Activated CD8-positive, alpha-beta memory T cell treated with anti-CD3 and anti-CD28 coated beads, Interleukin-2, amount 10 ng/mL, durations not matched to agents 7 days and 5 days (primary cell): Measurements from ENCODE around the gene OR4D11. TPM values are rescaled to one million over a fixed set of nuclear protein-coding genes. Genes with fewer than 3 reads are reported as not detected.
A peak's percentile ranks its signal among the peaks of the same experiment; 100 is the strongest.
"Not testable (repeated sequence)": the region's sequence is repeated elsewhere in the genome, so short reads cannot be mapped to it uniquely, and the experiment has no call there.

Experiments
- ATAC-seq: fragments of 150-1000 bp; cut with Tn5 transposase; one replicate; pipeline ENCODE4 v1.10.0; 2021; ENCODE audit warnings: moderate library complexity
- CTCF ChIA-PET: fragments of 350-600 bp; sonication (Branson Sonifier 250); formaldehyde crosslinking; loops from one replicate; lab custom pipeline; 2021; ENCODE audit warnings: antibody characterized with exemption; lab: Charles Lee
- DNase-seq: peaks from one replicate; pipeline ENCODE4 v3.0.0-alpha.2; 2020
- H3K27ac Mint-ChIP-seq: one replicate; pipeline ENCODE4 v1.8.0; 2021; ENCODE audit warnings: mild to moderate bottlenecking, mixed read lengths
- H3K27me3 Mint-ChIP-seq: one replicate; pipeline ENCODE4 v1.8.0; 2021; ENCODE audit warnings: mixed read lengths
- H3K36me3 Mint-ChIP-seq: one replicate; pipeline ENCODE4 v1.8.0; 2021; ENCODE audit warnings: mild to moderate bottlenecking, mixed read lengths
- H3K4me1 Mint-ChIP-seq: one replicate; pipeline ENCODE4 v1.8.0; 2021; ENCODE audit warnings: mixed read lengths
- H3K4me3 Mint-ChIP-seq: one replicate; pipeline ENCODE4 v1.8.0; 2021; ENCODE audit warnings: mild to moderate bottlenecking, moderate library complexity, mixed read lengths
- H3K9me3 Mint-ChIP-seq: one replicate; pipeline ENCODE4 v1.8.0; 2022; ENCODE audit warnings: low read depth, mixed read lengths
- total RNA-seq, 2 experiments: library from RNA; stranded (reverse); gene quantifications; one replicate each; pipeline ENCODE4 v1.2.3, GENCODE V29; 2021

Gene OR4D11
- total RNA-seq, 2 experiments from 2014 or later = not detected

DNA sequence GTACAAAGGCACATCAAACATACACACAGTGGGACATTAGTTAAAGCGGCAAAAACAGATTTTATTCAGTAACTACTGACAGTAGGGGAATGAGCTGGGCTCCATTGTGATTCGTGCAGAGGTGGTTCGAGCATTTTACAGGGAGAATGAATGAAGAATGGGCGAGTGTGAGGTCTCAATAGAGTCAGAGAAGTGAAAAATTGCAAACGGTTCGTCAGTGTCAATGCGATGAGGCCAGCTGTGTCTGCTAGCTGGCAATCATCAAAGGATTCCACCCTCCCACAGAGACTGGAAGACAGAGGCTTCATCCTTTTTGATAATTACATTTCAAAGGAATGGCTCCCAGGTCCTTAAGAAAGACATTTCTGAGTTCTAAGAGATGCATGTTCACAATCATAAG, 25.3 kb downstream of the OR4D11 start:
- Mint-ChIP-seq H3K4me3 (no peak overlapping the region), H3K27ac (no peak overlapping the region), H3K4me1 (no peaks in the 10 kb centered on the region), H3K36me3 (no peaks in the 10 kb centered on the region), H3K9me3 (no peaks in the 10 kb centered on the region), H3K27me3 (peaks cover 18% of the 10 kb centered on the region)
- DNase-seq (no peak), ATAC-seq (no peak)
- CTCF ChIA-PET = interaction anchor here (0.6 to 1.4 kb wide), 4 partner anchors 9 to 45 kb away, joined by 3 to 7 read pairs (median 3); no protein-coding TSS in a partner anchor

DNA sequence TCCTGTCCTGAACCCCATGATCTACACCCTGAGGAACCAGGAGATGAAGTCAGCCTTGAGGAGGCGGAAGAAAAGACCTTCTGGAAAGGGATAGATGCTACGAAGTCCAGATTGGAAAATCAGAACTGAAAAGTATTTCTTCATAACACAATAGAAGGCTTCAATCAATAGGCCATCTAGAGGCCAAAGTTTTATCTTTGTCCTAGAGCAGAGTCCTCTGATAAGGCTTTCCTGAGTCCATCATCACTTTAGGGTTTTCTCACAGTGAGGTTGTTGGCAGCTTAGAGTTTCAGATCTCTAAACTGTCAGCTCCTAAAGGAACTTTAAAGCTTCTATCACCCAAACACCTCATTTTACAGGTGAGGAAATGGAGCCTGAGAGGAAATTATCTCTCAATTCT, 29.2 kb downstream of the OR4D11 start:
- CTCF ChIA-PET = no interaction called here
- Mint-ChIP-seq H3K4me1 (peaks cover 6% of the 10 kb centered on the region), H3K36me3 (no peaks in the 10 kb centered on the region), H3K27me3 (peaks cover 3% of the 10 kb centered on the region), H3K4me3 (no peak overlapping the region), H3K9me3 (no peaks in the 10 kb centered on the region), H3K27ac (no peak overlapping the region)
- ATAC-seq = no peak
- no peak for DNase-seq

DNA sequence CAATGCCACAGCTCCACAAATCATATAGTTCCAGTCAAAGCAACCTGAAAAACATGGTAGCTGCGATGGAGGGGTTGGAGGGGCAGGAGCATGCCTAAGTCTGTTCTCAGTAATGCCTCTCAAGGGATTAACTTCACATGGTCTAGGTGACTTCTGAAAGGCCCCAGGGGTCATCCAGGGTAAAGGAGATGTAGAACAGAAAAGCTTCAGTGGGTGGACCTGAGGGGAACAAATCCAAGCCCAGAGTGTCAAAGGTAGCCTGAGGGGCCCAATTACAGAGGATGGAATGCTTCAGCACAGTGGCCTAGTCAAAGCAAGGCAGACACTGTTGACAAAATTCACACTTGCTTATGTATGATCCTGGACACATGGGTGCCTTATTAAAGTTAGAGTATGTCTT, 31.3 kb downstream of the OR4D11 start:
- no peak for ATAC-seq
- Mint-ChIP-seq H3K4me1 (peaks cover 10% of the 10 kb centered on the region), H3K9me3 (no peaks in the 10 kb centered on the region), H3K4me3 (no peak overlapping the region), H3K27me3 (no peaks in the 10 kb centered on the region), H3K36me3 (no peaks in the 10 kb centered on the region), H3K27ac (no peak overlapping the region)
- DNase-seq = no peak
- CTCF ChIA-PET = no interaction called here

DNA sequence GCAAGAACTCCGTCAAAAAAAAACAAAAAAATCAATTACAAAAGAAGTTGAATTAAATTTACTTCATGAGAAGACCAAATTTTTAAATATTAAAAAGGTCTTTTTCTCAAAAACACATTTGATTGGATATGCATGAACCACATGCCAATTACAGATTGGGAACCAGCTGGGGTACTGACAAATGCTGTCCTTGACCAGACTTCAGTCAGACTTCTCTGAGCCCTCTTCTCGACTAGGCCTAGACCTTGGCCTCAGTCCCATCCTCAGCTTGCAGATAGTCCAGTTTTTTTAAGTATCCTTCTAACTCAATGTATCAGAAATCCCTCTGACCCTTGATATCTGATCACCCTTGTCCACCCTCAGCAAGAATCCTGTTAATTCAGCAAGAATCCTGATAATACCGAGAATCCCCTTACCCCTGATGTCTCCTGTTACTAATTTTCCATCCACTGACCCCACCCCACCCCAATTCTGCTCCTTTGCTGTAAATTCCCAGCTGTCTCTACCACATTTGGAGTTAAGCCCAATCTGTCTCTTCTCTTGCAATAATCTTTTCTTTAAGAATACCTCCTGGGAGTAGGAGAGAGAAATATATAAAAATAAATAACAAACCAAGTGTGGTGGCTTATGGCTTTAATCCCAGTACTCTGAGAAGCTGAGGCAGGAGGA, 38.9 kb downstream of the OR4D11 start:
- CTCF ChIA-PET = no interaction called here
- Mint-ChIP-seq H3K4me1 (peaks cover 9% of the 10 kb centered on the region), H3K4me3 (no peak overlapping the region), H3K36me3 (no peaks in the 10 kb centered on the region), H3K9me3 (no peaks in the 10 kb centered on the region), H3K27me3 (peaks cover 5% of the 10 kb centered on the region), H3K27ac (no peak overlapping the region)
- no peak for ATAC-seq
- peak; percentile 16 for DNase-seq

DNA sequence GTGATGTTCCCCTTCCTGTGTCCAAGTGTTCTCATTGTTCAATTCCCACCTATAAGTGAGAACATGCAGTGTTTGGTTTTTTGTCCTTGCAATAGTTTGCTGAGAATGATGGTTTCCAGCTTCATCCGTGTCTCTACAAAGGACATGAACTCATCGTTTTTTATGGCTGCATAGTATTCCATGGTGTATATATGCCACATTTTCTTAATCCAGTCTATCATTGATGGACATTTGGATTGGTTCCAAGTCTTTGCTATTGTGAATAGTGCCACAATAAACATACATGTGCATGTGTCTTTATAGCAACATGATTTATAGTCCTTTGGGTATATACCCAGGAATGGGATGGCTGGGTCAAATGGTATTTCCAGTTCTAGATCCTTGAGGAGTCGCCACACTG, 40.3 kb downstream of the OR4D11 start:
- H3K27me3 Mint-ChIP-seq, DNase-seq, H3K27ac Mint-ChIP-seq, CTCF ChIA-PET, H3K4me3 Mint-ChIP-seq, H3K9me3 Mint-ChIP-seq, ATAC-seq, H3K4me1 Mint-ChIP-seq, H3K36me3 Mint-ChIP-seq: not testable (repeated sequence)

DNA sequence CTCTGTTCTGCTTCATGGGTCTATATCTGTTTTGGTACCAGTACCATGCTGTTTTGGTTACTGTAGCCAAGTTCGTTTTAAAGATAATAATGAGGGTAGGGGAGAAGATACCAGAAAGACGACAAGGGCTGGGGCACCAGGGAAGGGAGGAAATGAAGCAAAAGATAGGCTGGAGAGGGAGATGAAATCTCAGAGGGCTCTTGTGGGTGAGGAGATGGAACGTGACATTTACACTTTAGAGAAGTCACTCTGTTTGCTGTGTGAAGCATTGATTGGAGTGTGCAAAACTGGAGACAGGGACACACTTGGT, 41.4 kb downstream of the OR4D11 start:
- Mint-ChIP-seq H3K27me3 (peaks cover 5% of the 10 kb centered on the region), H3K36me3 (no peaks in the 10 kb centered on the region), H3K4me3 (no peak overlapping the region), H3K4me1 (peaks cover 17% of the 10 kb centered on the region), H3K27ac (no peak overlapping the region), H3K9me3 (no peaks in the 10 kb centered on the region)
- CTCF ChIA-PET = no interaction called here
- ATAC-seq (no peak), DNase-seq (no peak)

DNA sequence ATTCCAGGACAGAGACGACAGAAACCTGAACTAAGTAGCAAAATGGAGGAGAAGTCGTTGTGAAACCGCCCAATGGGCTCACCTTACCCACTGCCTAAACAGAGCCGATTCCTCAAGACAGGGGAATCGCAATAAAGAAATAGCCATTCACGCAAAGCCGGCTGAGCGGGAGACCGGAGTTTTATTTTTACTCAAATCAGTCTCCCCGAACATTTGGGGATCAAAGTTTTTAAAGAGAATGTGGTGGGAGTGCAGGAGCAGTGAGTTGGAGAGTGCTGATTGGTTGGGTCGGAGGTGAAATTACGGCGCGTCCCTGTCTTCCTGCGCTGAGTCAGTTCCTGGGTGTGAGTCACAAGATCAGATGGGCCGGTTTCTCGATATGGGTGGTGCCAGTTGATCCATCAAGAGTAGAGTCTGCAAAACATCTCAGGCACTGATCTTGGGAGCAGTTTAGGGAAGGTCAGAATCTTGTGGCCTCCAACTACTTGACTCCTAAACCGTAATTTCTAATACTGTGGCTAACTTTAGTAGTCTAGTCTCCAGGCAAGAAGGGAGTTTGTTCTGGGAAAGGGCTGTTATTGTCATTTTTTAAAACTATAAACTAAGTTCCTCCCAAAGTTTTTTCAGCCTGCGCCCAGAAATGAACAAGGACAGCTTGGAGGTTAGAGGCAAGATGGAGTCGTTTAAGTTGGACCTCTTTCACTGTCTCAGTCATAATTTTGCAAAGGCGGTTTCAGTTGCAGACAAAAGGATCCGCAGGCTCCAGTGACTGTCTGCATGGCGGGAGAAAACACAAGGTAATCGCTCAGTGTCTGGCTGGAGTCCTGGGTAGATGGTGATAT, 42.0 kb downstream of the OR4D11 start:
- peaks cover 17% of the 10 kb centered on the region for H3K4me1 Mint-ChIP-seq
- H3K36me3 Mint-ChIP-seq = no peaks in the 10 kb centered on the region
- no peak for ATAC-seq
- CTCF ChIA-PET = no interaction called here
- H3K4me3 Mint-ChIP-seq = no peak overlapping the region
- peaks cover 5% of the 10 kb centered on the region for H3K27me3 Mint-ChIP-seq
- peak; percentile 38 for DNase-seq
- no peaks in the 10 kb centered on the region for H3K9me3 Mint-ChIP-seq
- H3K27ac Mint-ChIP-seq = no peak overlapping the region

DNA sequence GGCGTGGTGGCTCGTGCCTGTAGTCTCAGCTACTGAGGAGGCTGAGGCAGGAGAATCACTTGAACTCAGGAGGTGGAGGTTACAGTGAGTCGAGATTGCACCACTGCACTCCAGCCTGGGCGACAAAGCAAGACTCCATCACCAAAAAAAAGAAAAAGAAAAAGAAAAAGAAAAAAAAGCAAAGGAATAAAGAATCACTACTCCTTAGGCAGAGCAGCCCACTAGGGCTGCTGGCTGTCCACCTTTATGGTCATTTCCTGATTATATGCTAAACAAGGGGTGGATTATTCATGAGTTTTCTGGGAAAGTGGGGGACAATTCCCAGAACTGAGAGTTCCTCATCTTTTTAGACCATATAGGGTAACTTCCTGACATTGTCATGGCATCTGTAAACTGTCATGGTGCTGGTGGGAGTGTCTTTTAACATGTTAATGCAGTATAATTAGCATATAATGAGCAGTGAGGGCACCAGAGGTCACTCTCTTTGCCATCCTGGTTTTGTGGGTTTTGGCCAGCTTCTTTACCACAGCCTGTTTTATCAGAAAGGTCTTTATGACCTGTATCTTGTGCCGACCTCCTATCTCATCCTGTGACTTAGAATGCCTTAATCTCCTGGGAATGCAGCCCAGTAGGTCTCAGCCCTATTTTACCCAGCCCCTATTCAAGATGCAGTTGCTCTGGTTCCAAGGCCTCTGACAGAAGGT, 44.4 kb downstream of the OR4D11 start:
- CTCF ChIA-PET = interaction anchor here (1.6 kb wide), 1 partner anchor 11 kb away, joined by 10 read pairs; no protein-coding TSS in a partner anchor
- not testable (repeated sequence) for DNase-seq, H3K9me3 Mint-ChIP-seq, H3K4me3 Mint-ChIP-seq, H3K27ac Mint-ChIP-seq, ATAC-seq, H3K27me3 Mint-ChIP-seq, H3K36me3 Mint-ChIP-seq
- peaks cover 33% of the 10 kb centered on the region for H3K4me1 Mint-ChIP-seq

DNA sequence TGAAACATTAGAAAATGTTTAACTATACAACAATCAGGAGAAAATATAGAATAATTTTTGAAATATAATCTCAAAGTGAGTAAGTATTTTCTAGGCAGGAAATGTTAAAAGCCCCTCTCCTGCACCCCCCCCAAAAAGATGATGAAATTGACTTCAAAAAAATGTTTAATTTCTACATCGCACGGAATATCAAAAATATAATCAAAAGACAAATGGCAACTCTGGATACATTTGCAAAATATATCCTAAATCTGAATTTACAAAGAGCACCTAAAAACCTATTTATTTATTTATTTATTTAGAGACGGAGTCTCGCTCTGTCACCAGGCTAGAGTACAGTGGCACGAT, 44.9 kb downstream of the OR4D11 start:
- DNase-seq = no peak
- peaks cover 36% of the 10 kb centered on the region for H3K4me1 Mint-ChIP-seq
- no peak overlapping the region for H3K4me3 Mint-ChIP-seq
- H3K36me3 Mint-ChIP-seq = no peaks in the 10 kb centered on the region
- CTCF ChIA-PET = interaction anchor here (1.1 to 2.6 kb wide), 3 partner anchors 11 to 376 kb away, joined by 3 to 26 read pairs (median 8); partner anchors contain the start of gene DTX4
- H3K27me3 Mint-ChIP-seq = peaks cover 10% of the 10 kb centered on the region
- H3K27ac Mint-ChIP-seq = no peak overlapping the region
- no peaks in the 10 kb centered on the region for H3K9me3 Mint-ChIP-seq
- no peak for ATAC-seq

DNA sequence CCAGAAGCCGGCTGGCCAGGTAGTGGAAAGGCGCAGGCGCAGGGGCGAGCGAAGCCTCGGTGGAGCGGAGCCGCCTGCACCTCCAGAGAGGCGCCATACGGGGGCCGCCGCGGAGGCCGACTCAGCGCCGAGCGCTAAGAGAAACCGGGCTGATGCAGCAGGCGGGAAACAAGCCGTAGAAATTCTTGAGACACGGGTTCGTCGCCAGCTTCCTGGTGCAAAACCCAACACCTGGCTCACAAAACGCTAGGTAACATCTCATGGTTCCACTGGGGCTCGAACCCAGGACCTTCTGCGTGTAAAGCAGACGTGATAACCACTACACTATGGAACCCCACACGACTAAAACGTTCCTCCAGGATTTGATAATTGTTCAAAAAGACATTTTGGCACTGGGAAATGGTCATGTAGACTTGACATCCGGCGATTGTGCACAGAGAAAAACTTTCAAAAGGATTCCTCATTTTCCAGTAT, 47.0 kb downstream of the OR4D11 start:
- H3K9me3 Mint-ChIP-seq = no peaks in the 10 kb centered on the region
- peaks cover 13% of the 10 kb centered on the region for H3K27me3 Mint-ChIP-seq
- peak overlapping the region; percentile 90 for H3K27ac Mint-ChIP-seq
- no peaks in the 10 kb centered on the region for H3K36me3 Mint-ChIP-seq
- peak overlapping the region; percentile 89 for H3K4me3 Mint-ChIP-seq
- CTCF ChIA-PET = interaction anchor here (0.7 to 2.6 kb wide), 7 partner anchors 8 to 40 kb away, joined by 3 to 26 read pairs (median 3); no protein-coding TSS in a partner anchor
- DNase-seq = peak; percentile 93
- ATAC-seq = peak; percentile 95
- H3K4me1 Mint-ChIP-seq = peaks cover 37% of the 10 kb centered on the region

DNA sequence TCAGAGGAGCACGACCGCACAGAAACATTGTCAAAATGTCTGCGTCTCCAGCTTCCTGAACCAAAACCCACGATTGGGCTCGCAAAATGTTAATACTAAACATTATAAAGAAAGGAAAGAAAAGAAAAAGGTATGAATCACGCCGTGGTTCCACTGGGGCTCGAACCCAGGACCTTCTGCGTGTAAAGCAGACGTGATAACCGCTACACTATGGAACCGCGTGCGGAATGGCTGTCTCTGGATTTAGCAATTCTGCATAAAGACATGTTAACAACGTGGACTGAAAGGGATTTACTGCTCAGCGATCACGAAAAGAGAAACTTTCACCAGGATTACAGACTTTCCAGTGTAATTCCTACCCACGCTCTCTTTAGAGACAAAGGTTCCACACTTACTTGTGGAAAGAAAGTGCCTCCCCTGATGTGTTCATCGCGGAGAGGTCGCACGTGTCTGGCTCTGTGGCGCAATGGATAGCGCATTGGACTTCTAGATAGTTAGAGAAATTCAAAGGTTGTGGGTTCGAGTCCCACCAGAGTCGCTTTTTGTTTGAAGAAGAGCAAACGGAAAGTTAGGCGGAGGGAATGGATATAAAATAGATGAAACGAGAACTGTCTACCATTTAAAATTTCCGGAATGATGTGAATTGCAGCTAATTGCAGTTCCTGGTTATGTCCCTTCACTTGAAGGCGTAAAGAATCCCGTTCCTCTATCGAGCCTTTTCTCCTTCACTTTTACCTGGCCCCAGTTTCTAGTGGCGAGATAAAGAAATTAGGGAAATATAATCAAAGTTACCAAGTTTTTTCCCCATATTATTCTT, 47.7 kb downstream of the OR4D11 start:
- Mint-ChIP-seq H3K27ac (peak overlapping the region; percentile 90), H3K27me3 (peaks cover 19% of the 10 kb centered on the region), H3K4me3 (peak overlapping the region; percentile 89), H3K36me3 (no peaks in the 10 kb centered on the region), H3K4me1 (peaks cover 44% of the 10 kb centered on the region), H3K9me3 (no peaks in the 10 kb centered on the region)
- CTCF ChIA-PET = interaction anchor here (0.9 to 2.6 kb wide), 6 partner anchors 8 to 20 kb away, joined by 3 to 26 read pairs (median 4); no protein-coding TSS in a partner anchor
- DNase-seq (peak; percentile 87), ATAC-seq (peak; percentile 40)

DNA sequence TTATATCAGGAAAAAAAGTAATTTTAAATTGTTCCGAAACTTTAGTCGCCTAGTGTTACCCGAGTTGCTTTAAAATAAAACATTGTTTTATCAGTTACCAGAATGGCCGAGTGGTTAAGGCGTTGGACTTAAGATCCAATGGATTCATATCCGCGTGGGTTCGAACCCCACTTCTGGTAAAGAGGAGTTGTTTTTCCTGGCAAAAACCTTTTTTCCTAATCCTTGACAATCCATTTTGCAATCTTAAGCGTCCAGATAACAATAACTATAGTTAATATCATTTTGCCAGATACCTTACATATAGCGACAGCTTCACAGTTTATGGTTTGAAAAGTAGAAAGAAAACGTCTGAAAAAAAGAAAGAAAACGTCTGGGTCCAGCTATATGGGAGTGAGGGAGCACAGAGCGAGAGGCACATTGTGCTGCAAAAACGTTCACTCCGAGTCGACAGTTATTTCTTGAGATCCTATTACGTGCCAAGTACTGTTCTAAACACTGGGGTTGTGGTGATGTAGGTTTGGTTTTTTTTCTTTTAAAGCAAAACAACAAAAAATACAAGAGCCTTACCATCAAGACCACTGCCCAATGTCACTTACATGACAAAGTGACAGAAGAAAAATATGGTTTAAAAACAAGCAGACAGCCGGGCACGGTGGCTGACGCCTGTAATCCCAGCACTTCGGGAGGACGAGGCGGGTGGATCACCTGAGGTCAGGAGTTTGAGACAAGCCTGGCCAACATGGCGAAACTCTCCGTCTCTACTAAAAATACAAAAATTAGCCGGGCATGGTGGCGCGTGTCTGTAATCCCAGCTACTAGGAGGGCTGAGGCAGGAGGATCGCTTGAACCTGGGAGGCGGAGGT, 48.5 kb downstream of the OR4D11 start:
- CTCF ChIA-PET = interaction anchor here (1.5 kb wide), 1 partner anchor 8 kb away, joined by 4 read pairs; no protein-coding TSS in a partner anchor
- H3K9me3 Mint-ChIP-seq = no peaks in the 10 kb centered on the region
- H3K36me3 Mint-ChIP-seq = no peaks in the 10 kb centered on the region
- peaks cover 50% of the 10 kb centered on the region for H3K4me1 Mint-ChIP-seq
- DNase-seq (no peak), ATAC-seq (no peak)
- peaks cover 24% of the 10 kb centered on the region for H3K27me3 Mint-ChIP-seq
- peak overlapping the region; percentile 44 for H3K27ac Mint-ChIP-seq
- peak overlapping the region; percentile 89 for H3K4me3 Mint-ChIP-seq
